B cell (primary cell): Measurements from ENCODE around the gene CREB3L4. TPM values are rescaled to one million over a fixed set of nuclear protein-coding genes. Genes with fewer than 3 reads are reported as not detected.

Experiments
- ATAC-seq: fragments of 200-7000 bp; cut with Tn5 transposase; one replicate; pipeline ENCODE4 v1.10.0; 2021; ENCODE audit warnings: low read depth, mild to moderate bottlenecking, moderate number of reproducible peaks, moderate library complexity
- CTCF ChIA-PET: fragments of 350-600 bp; sonication (Branson Sonifier 250); formaldehyde crosslinking; loops from one replicate; lab custom pipeline; 2021; ENCODE audit warnings: antibody characterized with exemption, inconsistent platforms; lab: Charles Lee
- POLR2A ChIA-PET: fragments of 350-600 bp; sonication (Branson Sonifier 250); formaldehyde crosslinking; loops from one replicate; lab custom pipeline; 2021; ENCODE audit warnings: antibody characterized with exemption; lab: Charles Lee
- DNase-seq: peaks from one replicate; pipeline ENCODE4 v3.0.0; 2013
- H2AFZ ChIP-seq: 2 replicates; pipeline ENCODE4 v1.6.1; 2012; ENCODE audit warnings: mild to moderate bottlenecking, low read depth, low read length; ENCODE audit not compliant: insufficient read depth, poor library complexity, severe bottlenecking
- H3K27ac ChIP-seq, 2 donors: 1 replicate in 1 of 2; 2 replicates in 1 of 2; pipeline ENCODE4 v1.5.1; 2012 to 2013; ENCODE audit warnings: low read length in 2 of 2, mild to moderate bottlenecking in 2 of 2, moderate library complexity in 1 of 2
- H3K27me3 ChIP-seq, 4 experiments: fragments of 200-600 bp in 1 of 4; sonication (generic) in 1 of 4; replicated peaks in 1 of 4; 1 replicate in 2 of 4; 2 replicates in 2 of 4; pipeline versions ENCODE4 v1.6.1 to v1.7.0; 2013 to 2016; ENCODE audit warnings: low read length in 3 of 4, mild to moderate bottlenecking in 2 of 4, mixed read lengths in 1 of 4, moderate library complexity in 1 of 4; ENCODE audit not compliant: insufficient read depth in 4 of 4, control insufficient read depth in 3 of 4; ENCODE audit errors: control extremely low read depth in 1 of 4
- H3K36me3 ChIP-seq, 2 experiments: replicated peaks in 1 of 2; 1 replicate in 1 of 2; 2 replicates in 1 of 2; pipeline versions ENCODE4 v1.6.1 to v1.7.1; 2013; ENCODE audit warnings: low read length in 1 of 2; ENCODE audit not compliant: insufficient read depth in 2 of 2, control insufficient read depth in 1 of 2; ENCODE audit errors: control extremely low read depth in 1 of 2, extremely low read depth in 1 of 2
- H3K4me1 ChIP-seq, 2 donors: fragments of 200-600 bp in 1 of 2; sonication (generic) in 1 of 2; 1 replicate in 1 of 2; 2 replicates in 1 of 2; pipeline versions ENCODE4 v1.5.1 to v1.6.1; 2013 to 2017; ENCODE audit warnings: low read length in 2 of 2; ENCODE audit not compliant: control insufficient read depth in 2 of 2, insufficient read depth in 2 of 2
- H3K4me2 ChIP-seq: replicated peaks from 2 replicates; pipeline ENCODE3; 2012; ENCODE audit warnings: mild to moderate bottlenecking, low read depth, low read length; ENCODE audit not compliant: poor library complexity, severe bottlenecking
- H3K4me3 ChIP-seq, 5 experiments: fragments of 200-600 bp in 1 of 5; sonication (generic) in 1 of 5; 1 replicate in 3 of 5; 2 replicates in 2 of 5; pipeline versions ENCODE4 v1.5.1 to v1.7.0; 2011 to 2016; ENCODE audit warnings: low read length in 4 of 5, mild to moderate bottlenecking in 4 of 5, low read depth in 2 of 5, control low read depth in 1 of 5, moderate library complexity in 1 of 5; ENCODE audit not compliant: insufficient read depth in 1 of 5; ENCODE audit errors: control extremely low read depth in 1 of 5, extremely low read depth in 1 of 5
- H3K79me2 ChIP-seq: fragments of 200-600 bp; sonication (generic); one replicate; pipeline ENCODE4 v1.6.0; 2016; ENCODE audit warnings: low read length; ENCODE audit not compliant: control insufficient read depth, insufficient read depth
- H3K9ac ChIP-seq: fragments of 200-600 bp; sonication (generic); 2 replicates; pipeline ENCODE4 v1.6.1; 2017; ENCODE audit warnings: mild to moderate bottlenecking, low read length, moderate library complexity
- H3K9me3 ChIP-seq, 3 donors: one replicate each; pipeline versions ENCODE4 v1.6.1 to v1.7.1; 2013; ENCODE audit warnings: low read length in 2 of 3; ENCODE audit not compliant: control insufficient read depth in 2 of 3, insufficient read depth in 1 of 3; ENCODE audit errors: control extremely low read depth in 1 of 3
- H4K20me1 ChIP-seq: 2 replicates; pipeline ENCODE4 v1.6.0; 2012; ENCODE audit warnings: mild to moderate bottlenecking, low read length; ENCODE audit not compliant: insufficient read depth, control insufficient read depth, poor library complexity, severe bottlenecking
- H3K27ac Mint-ChIP-seq: one replicate; pipeline ENCODE4 v1.8.0; 2021; ENCODE audit warnings: mixed read lengths
- H3K27me3 Mint-ChIP-seq: one replicate; pipeline ENCODE4 v1.8.0; 2021; ENCODE audit warnings: mixed read lengths
- H3K4me1 Mint-ChIP-seq: one replicate; pipeline ENCODE4 v1.8.0; 2021; ENCODE audit warnings: mixed read lengths
- H3K4me3 Mint-ChIP-seq: one replicate; pipeline ENCODE4 v1.8.0; 2021; ENCODE audit warnings: mixed read lengths
- H3K9me3 Mint-ChIP-seq: one replicate; pipeline ENCODE4 v1.8.0; 2022; ENCODE audit warnings: mixed read lengths; ENCODE audit not compliant: insufficient read depth
- EZH2 ChIP-seq: IDR thresholded peaks from 2 replicates; pipeline ENCODE4 v1.6.1; 2012; ENCODE audit warnings: borderline replicate concordance, low read depth, mild to moderate bottlenecking, moderate library complexity, low read length; ENCODE audit not compliant: insufficient read depth, poor library complexity, severe bottlenecking
- WGBS: methylation state at CpG from one replicate; pipeline ENCODE4 v1.1.5; 2013; ENCODE audit warnings: missing lambda C conversion rate; ENCODE audit not compliant: insufficient coverage; 5-methylcytosine and 5-hydroxymethylcytosine counted together
- intact Hi-C: fragments of 100-400 bp; cut with micrococcal nuclease; formaldehyde crosslinking; loops from one replicate; pipeline ENCODE4 v1.10.0; 2022
- polyA plus RNA-seq: library from polyadenylated mRNA; depleted of rRNA; stranded (reverse); fragments of >200 nt; gene quantifications from 2 replicates; pipeline ENCODE4 v1.2.3, GENCODE V29; 2012
- total RNA-seq, 2 donors: library from RNA; stranded (reverse); fragments of 120-200 nt in 1 of 2; gene quantifications; 1 replicate in 1 of 2; 2 replicates in 1 of 2; pipeline versions ENCODE4 v1.2.3 to v1.2.4, GENCODE V29; 2013 to 2022
- TF ChIP-seq, protein P1 (sequence below): fragments of 200-600 bp; IDR thresholded peaks from one replicate; pipeline ENCODE4 v1.8.0; 2022; ENCODE audit warnings: antibody characterized with exemption, mild to moderate bottlenecking

CREB3L4 gene
- total and polyA plus RNA-seq, 2 donors (not counting 1 experiment from before 2014, with no cell fraction given): 21.8 to 28.1 TPM

DNA sequence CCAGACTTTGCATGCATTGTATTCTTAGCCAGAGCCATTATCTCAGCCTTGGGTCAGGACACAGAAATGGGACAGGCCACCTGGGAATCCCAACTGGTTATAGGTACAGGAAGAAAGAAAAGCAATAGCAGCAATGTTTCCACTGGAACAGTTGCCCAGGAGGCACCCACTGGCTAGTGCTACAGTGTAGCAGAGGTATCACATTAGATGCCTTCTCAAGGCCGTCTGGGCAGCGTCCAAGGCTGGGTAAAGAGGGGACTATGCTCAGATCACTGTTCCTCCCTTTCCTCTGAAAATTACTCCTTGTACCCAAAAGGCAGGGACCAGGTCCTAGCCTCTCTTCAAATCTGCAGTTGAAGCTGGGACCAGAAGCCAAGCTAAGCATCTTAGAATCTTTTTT, 2.6 kb downstream of the CREB3L4 start:
- no CpG with 5 or more reads among the region's 2 CpGs for WGBS
- H3K79me2 ChIP-seq: peaks cover 21% of the 10 kb centered on the region
- H3K4me3 Mint-ChIP-seq: no peak overlapping the region
- peaks cover 0 to 22% of the 10 kb centered on the region in 2 experiments for H3K36me3 ChIP-seq
- DNase-seq (no peak), ATAC-seq (no peak)
- H3K27me3 Mint-ChIP-seq: no peaks in the 10 kb centered on the region
- no peak overlapping the region for H3K4me3 ChIP-seq
- no peaks in the 10 kb centered on the region for H3K27me3 ChIP-seq
- H3K4me2 ChIP-seq: no peak overlapping the region
- POLR2A ChIA-PET: interaction anchor here (0.6 to 5.3 kb wide), 2 partner anchors 25 to 180 kb away, joined by 4 to 64 read pairs; partner anchors contain the start of gene DENND4B
- H3K4me1 ChIP-seq: peaks cover 29 to 31% of the 10 kb centered on the region in 2 donors
- no peaks in the 10 kb centered on the region for H4K20me1 ChIP-seq
- no peak overlapping the region for H3K27ac ChIP-seq
- no peak overlapping the region for H2AFZ ChIP-seq
- no peak overlapping the region for H3K27ac Mint-ChIP-seq
- H3K4me1 Mint-ChIP-seq: peaks cover 37% of the 10 kb centered on the region
- no peaks in the 10 kb centered on the region for H3K9me3 ChIP-seq
- H3K9ac ChIP-seq: no peak overlapping the region
- CTCF ChIA-PET: interaction anchor here (1.3 kb wide), 1 partner anchor 178 kb away, joined by 4 read pairs; no protein-coding TSS in a partner anchor
- TF ChIP-seq EZH2: no peak
- TF ChIP-seq, protein P1, sequence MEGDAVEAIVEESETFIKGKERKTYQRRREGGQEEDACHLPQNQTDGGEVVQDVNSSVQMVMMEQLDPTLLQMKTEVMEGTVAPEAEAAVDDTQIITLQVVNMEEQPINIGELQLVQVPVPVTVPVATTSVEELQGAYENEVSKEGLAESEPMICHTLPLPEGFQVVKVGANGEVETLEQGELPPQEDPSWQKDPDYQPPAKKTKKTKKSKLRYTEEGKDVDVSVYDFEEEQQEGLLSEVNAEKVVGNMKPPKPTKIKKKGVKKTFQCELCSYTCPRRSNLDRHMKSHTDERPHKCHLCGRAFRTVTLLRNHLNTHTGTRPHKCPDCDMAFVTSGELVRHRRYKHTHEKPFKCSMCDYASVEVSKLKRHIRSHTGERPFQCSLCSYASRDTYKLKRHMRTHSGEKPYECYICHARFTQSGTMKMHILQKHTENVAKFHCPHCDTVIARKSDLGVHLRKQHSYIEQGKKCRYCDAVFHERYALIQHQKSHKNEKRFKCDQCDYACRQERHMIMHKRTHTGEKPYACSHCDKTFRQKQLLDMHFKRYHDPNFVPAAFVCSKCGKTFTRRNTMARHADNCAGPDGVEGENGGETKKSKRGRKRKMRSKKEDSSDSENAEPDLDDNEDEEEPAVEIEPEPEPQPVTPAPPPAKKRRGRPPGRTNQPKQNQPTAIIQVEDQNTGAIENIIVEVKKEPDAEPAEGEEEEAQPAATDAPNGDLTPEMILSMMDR: no peak
- intact Hi-C loops: no loop called here
- no peaks in the 10 kb centered on the region for H3K9me3 Mint-ChIP-seq

DNA sequence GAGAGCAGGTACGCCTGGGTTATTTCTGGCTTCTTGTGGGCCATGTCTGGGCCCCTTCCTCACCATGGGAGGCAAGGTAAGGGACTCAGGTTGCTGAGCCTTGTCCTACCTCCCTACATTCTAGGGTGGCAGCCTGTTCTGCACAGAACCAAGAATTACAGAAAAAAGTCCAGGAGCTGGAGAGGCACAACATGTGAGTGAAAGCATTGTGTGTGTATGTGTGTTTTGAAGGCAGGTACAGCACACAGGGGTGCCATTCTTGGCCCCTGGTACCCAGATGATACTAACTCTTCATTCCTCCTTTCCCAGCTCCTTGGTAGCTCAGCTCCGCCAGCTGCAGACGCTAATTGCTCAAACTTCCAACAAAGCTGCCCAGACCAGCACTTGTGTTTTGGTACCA, 5.4 kb downstream of the CREB3L4 start:
- Histone ChIP-seq H3K27me3 (no peaks in the 10 kb centered on the region), H2AFZ (no peak overlapping the region), H3K36me3 (peaks cover 0 to 28% of the 10 kb centered on the region in 2 experiments), H3K4me3 (no peak overlapping the region), H3K9ac (no peak overlapping the region), H3K4me2 (no peak overlapping the region), H3K4me1 (peaks cover 26 to 31% of the 10 kb centered on the region in 2 donors), H3K27ac (no peak overlapping the region), H3K79me2 (peaks cover 26% of the 10 kb centered on the region), H4K20me1 (peaks cover 7% of the 10 kb centered on the region), H3K9me3 (no peaks in the 10 kb centered on the region)
- H3K4me3 Mint-ChIP-seq: no peak overlapping the region
- ATAC-seq: no peak
- H3K27me3 Mint-ChIP-seq: no peaks in the 10 kb centered on the region
- no peak for TF ChIP-seq EZH2
- TF ChIP-seq, protein P1: no peak
- peaks cover 38% of the 10 kb centered on the region for H3K4me1 Mint-ChIP-seq
- CTCF ChIA-PET: interaction anchor here (1.7 kb wide), 1 partner anchor 14 kb away, joined by 8 read pairs; the partner anchor contains the start of gene RAB13
- WGBS: 100% methylated on average over 3 of the region's 3 CpGs
- POLR2A ChIA-PET: interaction anchor here (1.2 kb wide), 1 partner anchor 14 kb away, joined by 3 read pairs; no protein-coding TSS in a partner anchor
- intact Hi-C loops: no loop called here
- H3K27ac Mint-ChIP-seq: peak overlapping the region; percentile 75
- DNase-seq: no peak
- no peaks in the 10 kb centered on the region for H3K9me3 Mint-ChIP-seq
